Measurements from ENCODE around the gene TAS1R2.

GRCh38 chr1:18794561-18794960 lies 64.9 kb downstream of the TAS1R2 start:
- TF ChIP-seq CTCF (IDR thresholded peaks at IDR 0.05) (no peak), POLR2A (IDR thresholded peaks at IDR 0.05) (no peak)
